HG03103 (cell line): ENCODE measurements around the gene PRG3.

Experiments used
- ATAC-seq: cut with Tn5 transposase; IDR thresholded peaks from one replicate; pipeline ENCODE4 v1.9.1; 2021; ENCODE audit warnings: low read depth; ENCODE audit not compliant: unreplicated experiment

The PRG3 gene

GRCh38 chr11:57380975-57381374 lies at the start of gene PRG3:
Gene PRG3 (minus strand): TSS chr11:57381150. CDS start chr11:57380708, 442 bp downstream.
- ATAC-seq = no peak

GRCh38 chr11:57429946-57430345 lies 49.0 kb upstream of the PRG3 start:
- no peak for ATAC-seq

- ATAC-seq = no peak
Measured at GRCh38 chr11:57428643-57429042, 47.7 kb upstream of the PRG3 start.

GRCh38 chr11:57427727-57428082 lies 46.8 kb upstream of the PRG3 start:
- ATAC-seq = no peak

- ATAC-seq = peak; percentile 57
Measured at GRCh38 chr11:57426929-57427726, 46.2 kb upstream of the PRG3 start, which contains the start of gene SLC43A3. Gene SLC43A3 (minus strand): TSS chr11:57427121. CDS start chr11:57426172, 949 bp downstream.

- no peak for ATAC-seq
Measured at GRCh38 chr11:57426439-57426928, 45.5 kb upstream of the PRG3 start.

- no peak for ATAC-seq
Measured at GRCh38 chr11:57425565-57426438, 44.9 kb upstream of the PRG3 start.

- peak; percentile 87 for ATAC-seq
Measured at GRCh38 chr11:57424792-57425564, 44.0 kb upstream of the PRG3 start.

- no peak for ATAC-seq
Measured at GRCh38 chr11:57424137-57424791, 43.3 kb upstream of the PRG3 start.

- no peak for ATAC-seq
Measured at GRCh38 chr11:57422669-57423068, 41.7 kb upstream of the PRG3 start.

- no peak for ATAC-seq
Measured at GRCh38 chr11:57421805-57422204, 40.9 kb upstream of the PRG3 start.

GRCh38 chr11:57421066-57421465 lies 40.1 kb upstream of the PRG3 start:
- ATAC-seq = no peak

- ATAC-seq = no peak
Measured at GRCh38 chr11:57419146-57419545, 38.2 kb upstream of the PRG3 start.

GRCh38 chr11:57418131-57418530 lies 37.2 kb upstream of the PRG3 start:
- no peak for ATAC-seq

GRCh38 chr11:57417056-57417455 lies 36.1 kb upstream of the PRG3 start:
- ATAC-seq = no peak

- no peak for ATAC-seq
Measured at GRCh38 chr11:57416436-57416835, 35.5 kb upstream of the PRG3 start.

GRCh38 chr11:57414612-57415212 lies 33.8 kb upstream of the PRG3 start:
- ATAC-seq = no peak

- ATAC-seq = no peak
Measured at GRCh38 chr11:57413681-57414080, 32.7 kb upstream of the PRG3 start.

GRCh38 chr11:57410287-57410686 lies 29.3 kb upstream of the PRG3 start:
- ATAC-seq = no peak
